ENCODE measurements around the gene SLC9C2.
"Not testable (repeated sequence)": the region's sequence is repeated elsewhere in the genome, so short reads cannot be mapped to it uniquely, and the experiment has no call there.

SLC9C2 gene

DNA sequence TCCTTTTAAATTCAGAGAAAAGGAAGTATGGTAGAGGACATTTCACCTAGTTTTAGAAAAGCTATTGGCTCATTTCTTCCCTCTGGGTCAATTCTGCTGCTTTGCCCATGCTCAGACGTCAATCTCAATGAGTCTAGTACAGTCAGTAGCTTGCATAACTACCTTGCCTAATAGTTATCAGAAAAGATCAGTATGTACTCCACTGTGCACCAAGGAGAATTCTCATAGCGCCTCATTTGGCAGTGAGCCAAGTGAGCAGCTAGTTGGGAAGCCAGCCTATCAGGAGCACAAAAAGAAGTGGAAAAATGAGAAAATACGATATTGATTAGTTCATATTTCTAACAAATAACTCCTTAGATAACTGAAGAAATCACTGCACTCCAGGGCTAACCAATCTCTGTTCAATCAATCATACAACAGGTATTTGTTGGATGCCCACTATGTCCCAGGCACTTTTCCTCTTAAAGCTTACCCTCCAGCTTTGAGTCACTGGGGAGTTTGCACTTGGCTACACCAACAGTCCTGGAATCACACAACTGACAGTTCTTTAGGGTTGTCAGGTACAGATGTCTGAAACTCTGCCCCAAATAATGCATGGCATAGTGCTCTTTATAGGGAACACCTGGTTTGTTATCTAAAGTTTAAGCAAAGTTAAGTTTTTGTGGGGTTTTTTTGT lies 75.6 kb downstream of the SLC9C2 start:
- DNase-seq, result no peak

DNA sequence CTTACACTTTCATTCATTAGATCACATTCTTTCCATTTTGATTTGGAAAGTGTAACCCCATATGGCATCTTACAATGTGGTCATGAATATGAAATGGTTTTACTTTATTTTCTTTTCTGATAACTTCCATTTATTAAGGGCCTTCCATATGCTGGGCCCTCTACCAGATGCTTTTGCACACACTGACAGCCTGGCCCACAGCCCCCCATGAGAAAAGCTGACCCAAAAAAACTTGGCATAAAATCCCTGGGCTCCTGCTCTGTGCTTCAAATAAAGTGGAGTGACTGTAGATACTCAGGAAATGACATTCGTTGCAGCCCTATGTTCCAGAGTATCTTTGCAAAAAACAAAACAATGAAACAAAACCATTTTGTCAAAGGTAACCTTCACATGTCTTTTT lies 76.9 kb downstream of the SLC9C2 start:
- DNase-seq, result no peak

DNA sequence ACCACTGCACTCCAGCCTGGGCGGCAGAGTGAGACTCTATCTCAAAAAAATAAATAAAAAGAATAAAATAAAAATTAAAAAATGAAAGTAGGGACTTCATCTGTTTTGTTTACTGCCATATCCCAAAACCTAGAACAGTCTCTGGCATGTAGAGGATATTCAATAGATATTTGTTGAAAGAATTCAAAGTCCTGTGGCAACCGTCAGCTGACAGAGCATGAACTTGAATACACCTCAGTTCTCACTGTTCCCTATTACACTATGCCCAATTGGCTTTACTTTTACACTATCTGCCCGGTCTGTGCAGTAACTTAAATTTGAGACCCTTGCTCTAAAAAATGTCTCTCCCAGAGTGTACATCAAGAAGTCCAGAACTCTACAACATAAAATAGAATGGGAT lies 79.5 kb downstream of the SLC9C2 start:
- DNase-seq, result no peak

- DNase-seq, result no peak
These were observed 82.1 kb downstream of the SLC9C2 start for GRCh38 chr1:173520799-173521198.

GRCh38 chr1:173514503-173514902 lies 88.4 kb downstream of the SLC9C2 start:
- not testable (repeated sequence) for DNase-seq

DNA sequence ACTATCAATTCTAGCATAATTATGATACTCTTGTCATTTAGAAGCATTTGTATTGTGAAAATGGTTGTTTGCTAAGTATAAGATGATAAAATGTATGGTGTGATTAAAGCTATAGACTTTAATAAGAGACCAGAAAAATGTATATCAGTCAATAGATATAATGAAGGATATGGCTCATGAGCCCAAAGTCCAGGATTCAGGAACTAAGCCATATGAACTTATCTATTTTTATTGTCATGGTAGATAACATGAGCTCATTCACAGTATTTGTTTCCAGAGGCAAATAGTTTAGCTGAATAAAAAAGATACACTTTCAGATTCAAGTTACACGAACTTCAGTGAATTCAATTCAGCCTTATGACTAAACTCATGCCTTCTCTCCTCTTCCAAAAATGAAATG lies 93.1 kb downstream of the SLC9C2 start:
- no peak for DNase-seq

- no peak for DNase-seq
These were observed 94.3 kb downstream of the SLC9C2 start for GRCh38 chr1:173508541-173508940.

GRCh38 chr1:173507847-173508209 lies 95.0 kb downstream of the SLC9C2 start:
- DNase-seq, result no peak

- DNase-seq, result no peak
These were observed 95.5 kb downstream of the SLC9C2 start for GRCh38 chr1:173507205-173507846.

DNA sequence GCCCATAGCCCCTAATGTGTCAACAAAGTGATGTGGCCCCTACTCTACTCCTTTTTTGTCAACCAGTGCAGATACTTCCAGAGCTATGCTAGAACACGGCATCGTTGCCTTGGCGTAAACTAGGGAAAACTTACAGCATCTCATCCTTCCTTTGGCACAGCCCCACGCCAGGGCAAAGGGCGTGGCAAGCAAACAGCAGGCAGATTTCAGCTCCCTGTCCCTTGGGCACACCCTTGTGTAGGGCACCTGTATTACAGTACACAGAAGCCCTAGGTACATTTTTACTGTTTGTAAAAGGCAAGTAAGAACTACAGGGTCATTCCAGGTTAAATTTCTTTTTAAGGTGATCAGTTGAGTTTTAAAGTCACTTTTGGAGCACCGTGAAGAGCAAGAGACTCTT lies 96.4 kb downstream of the SLC9C2 start:
- DNase-seq, result no peak

DNA sequence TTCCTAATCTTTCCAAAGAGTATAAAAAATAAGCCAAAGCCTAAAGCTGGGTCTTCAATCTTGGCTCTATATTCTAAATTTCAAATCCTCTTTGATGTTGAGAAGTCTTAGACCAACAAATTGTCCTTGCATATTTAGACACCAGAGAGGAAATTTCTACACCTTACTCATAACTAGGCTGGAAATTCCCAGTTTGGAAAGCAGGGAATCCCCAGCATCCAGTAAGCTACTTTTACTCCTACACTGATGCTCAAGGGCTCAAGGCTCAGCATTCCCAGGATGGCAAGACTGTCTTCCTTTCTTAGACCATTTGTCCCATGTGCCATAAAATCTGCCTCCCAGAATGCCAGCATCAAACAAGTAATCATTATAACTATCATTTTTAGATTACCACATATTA lies 97.5 kb downstream of the SLC9C2 start:
- DNase-seq, result no peak

GRCh38 chr1:173504268-173504667 lies 98.6 kb downstream of the SLC9C2 start:
- DNase-seq, result no peak

DNA sequence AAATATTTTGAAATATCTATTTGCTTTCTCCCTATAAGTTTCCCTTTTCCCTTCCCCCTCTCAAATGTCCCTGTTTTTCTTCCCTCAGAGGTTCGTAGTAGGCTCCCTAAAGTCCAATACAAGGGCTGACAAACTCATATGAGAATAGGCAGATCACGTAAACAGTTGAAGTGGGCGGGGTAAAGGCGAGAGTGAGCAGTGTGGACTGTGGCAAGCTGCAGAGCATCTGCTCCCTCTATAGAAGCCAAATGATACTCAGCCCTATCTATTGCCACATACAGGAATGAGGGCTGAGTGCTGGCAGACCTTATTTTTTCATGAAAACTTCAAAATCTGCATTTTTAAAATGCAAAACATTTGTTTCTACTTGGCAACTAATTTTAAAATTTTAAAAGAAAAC lies 99.5 kb downstream of the SLC9C2 start:
- DNase-seq, result no peak

- no peak for DNase-seq
These were observed 100.8 kb downstream of the SLC9C2 start for GRCh38 chr1:173502104-173502503.

DNA sequence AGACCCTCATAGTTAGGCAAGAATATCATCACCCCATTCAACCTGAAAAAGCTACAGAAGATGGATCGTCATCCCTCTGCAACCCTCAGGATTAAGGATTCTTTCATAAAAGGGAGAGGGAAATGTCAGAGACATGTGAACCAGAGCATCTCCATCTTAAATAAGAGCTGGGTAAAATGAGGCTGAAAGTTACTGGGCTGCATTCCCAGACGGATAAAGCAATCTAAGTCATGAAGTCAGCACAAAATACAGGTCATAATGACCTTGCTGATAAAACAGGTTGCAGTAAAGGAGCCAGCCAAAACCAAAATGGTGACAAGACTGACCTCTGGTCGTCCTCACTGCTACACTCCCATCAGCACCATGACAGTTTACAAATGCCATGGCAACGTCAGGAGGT lies 103.1 kb downstream of the SLC9C2 start:
- no peak for DNase-seq

- no peak for DNase-seq
These were observed 106.0 kb downstream of the SLC9C2 start for GRCh38 chr1:173496757-173497320.

- DNase-seq, result no peak
These were observed 107.1 kb downstream of the SLC9C2 start for GRCh38 chr1:173495609-173496267.

- not testable (repeated sequence) for DNase-seq
These were observed 109.7 kb downstream of the SLC9C2 start for GRCh38 chr1:173493125-173493524.

GRCh38 chr1:173491508-173491907 lies 111.4 kb downstream of the SLC9C2 start:
- no peak for DNase-seq

DNA sequence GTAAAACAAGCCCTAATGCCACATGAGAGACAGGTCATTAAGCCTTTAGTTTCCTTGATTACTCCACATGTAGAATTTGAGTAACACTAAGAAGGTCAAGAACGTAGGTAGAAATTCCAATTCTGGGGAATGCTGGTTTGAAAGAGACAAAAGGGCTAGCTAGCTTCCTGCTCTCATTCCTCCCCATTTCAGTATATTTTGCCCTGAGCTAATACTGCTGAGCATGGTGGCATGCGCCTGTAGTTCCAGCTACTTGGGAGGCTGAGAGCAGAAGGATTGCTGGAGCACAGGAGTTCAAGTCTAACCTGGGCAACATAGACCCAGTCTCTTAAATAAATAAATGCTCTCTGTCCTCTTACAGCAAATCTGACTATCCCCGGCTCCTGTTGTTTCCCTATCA lies 112.9 kb downstream of the SLC9C2 start:
- no peak for DNase-seq

DNA sequence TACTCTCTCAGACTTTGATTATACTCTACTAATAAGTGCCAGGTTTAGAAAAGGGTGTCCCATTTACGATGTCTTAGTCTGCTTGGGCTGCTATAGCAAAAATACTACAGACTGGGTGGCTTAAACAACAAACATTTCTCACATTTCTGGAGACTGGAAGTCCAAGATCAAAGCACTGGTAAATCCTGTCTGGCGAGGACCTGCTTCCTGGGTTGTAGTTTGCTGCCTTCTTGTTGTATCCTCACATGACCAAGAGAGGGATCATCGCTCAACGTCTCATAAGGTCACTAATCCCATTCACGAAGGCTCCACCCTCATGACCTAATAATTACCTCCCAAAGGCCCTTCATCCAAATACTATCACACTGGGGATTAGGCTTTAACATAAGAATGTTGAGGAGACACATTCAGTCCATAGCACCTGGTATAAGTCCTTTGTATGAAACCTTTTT lies 113.7 kb downstream of the SLC9C2 start:
- no peak for DNase-seq

DNA sequence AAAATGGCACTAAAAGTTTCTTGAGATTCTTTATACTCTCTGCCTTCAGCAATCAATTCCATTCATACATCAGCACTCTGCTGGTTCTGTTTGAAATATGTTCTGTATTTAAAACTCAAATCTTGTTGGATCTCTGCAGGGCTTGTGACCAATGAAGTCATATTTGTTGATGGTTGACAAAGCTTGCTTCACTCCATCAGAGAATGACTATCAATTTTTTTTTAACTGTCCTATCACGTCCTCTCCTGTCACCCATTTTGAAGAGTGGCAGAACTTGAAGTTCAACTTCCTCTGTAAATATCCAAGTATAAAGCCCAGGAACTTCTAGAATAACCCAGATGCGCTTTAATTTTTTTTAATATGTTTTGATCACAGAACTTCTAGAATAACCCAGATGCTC lies 114.9 kb downstream of the SLC9C2 start:
- DNase-seq, result no peak

DNA sequence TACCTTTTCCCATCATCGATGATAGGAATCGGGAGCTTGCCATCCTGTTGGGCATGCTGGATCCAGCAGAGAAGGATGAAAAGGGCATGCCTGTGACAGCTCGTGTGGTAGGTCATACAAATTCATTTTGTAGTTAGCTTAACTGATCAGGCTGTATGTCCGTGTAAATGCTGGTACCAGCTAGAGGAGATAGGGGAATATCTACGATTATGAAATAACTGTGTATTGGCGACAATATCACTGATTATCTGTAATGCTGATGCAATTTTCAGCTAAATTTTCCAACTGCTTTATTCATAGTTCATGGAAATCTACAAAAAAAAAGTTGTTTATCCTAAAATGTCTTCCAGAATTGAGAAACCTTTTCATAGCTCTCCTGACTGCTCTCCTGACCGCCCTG lies 117.5 kb downstream of the SLC9C2 start:
- DNase-seq, result no peak

GRCh38 chr1:173484276-173484675 lies 118.6 kb downstream of the SLC9C2 start:
- no peak for DNase-seq

Measured in GDM1 (cell line).